A549 (cell line): ENCODE measurements around the gene PPP1R9B. TPM values are rescaled to one million over a fixed set of nuclear protein-coding genes. Genes with fewer than 3 reads are reported as not detected.

Source experiments
- ATAC-seq, 2 experiments: fragments of 200-7000 bp in 1 of 2; fragments of >200 bp in 1 of 2; cut with Nextera tagmentation in 1 of 2; cut with Tn5 transposase in 1 of 2; 3 replicates each; pipeline versions ENCODE4 v1.8.0 to v1.9.1; 2018 to 2020; ENCODE audit warnings: mild to moderate bottlenecking in 1 of 2, moderate library complexity in 1 of 2
- CTCF ChIA-PET: fragments of 300-600 bp; sonication (Branson Sonifier 250); formaldehyde crosslinking; extraction: SDS; loops from one replicate; lab custom pipeline; 2021; ENCODE audit warnings: antibody characterized with exemption, inconsistent platforms; lab: Yijun Ruan, JAX
- POLR2A ChIA-PET: fragments of 350-600 bp; formaldehyde crosslinking; extraction: SDS; loops from one replicate; lab custom pipeline; 2021; ENCODE audit warnings: antibody characterized with exemption, inconsistent platforms; lab: Yijun Ruan, JAX
- DNase-seq, 2 experiments: peaks; one replicate each; pipeline versions ENCODE4 v3.0.0 to v3.0.0-alpha.2; 2011 to 2016; ENCODE audit warnings: low read depth in 1 of 2, low spot score in 1 of 2
- FAIRE-seq: peaks from 2 replicates; lab custom pipeline; 2011; peaks lifted over from hg19 to GRCh38; lab: Jason Lieb, UNC
- H3K27ac ChIP-seq, 2 experiments: fragments of >200 bp; sonication (Bioruptor Twin); formaldehyde crosslinking; 3 replicates each; pipeline ENCODE4 v1.5.1; 2016 to 2017
- H3K4me1 ChIP-seq: fragments of >200 bp; sonication (Bioruptor Twin); formaldehyde crosslinking; 3 replicates; pipeline ENCODE4 v1.6.1; 2016
- H3K4me2 ChIP-seq: fragments of >200 bp; sonication (Bioruptor Twin); formaldehyde crosslinking; 3 replicates; pipeline ENCODE4 v1.6.1; 2016
- H3K4me3 ChIP-seq: fragments of >200 bp; sonication (Bioruptor Twin); formaldehyde crosslinking; 3 replicates; pipeline ENCODE4 v1.5.1; 2016
- H3K9me3 ChIP-seq: fragments of >200 bp; sonication (Bioruptor Twin); formaldehyde crosslinking; 3 replicates; pipeline ENCODE4 v1.6.1; 2016
- ATOH8 ChIP-seq: fragments of 250-450 bp; sonication (Bioruptor Pico); IDR thresholded peaks from 2 replicates; pipeline ENCODE4 v1.5.0; 2020; ENCODE audit warnings: low read depth, mild to moderate bottlenecking, moderate library complexity
- BCL3 ChIP-seq: fragments of >200 bp; sonication (Bioruptor Twin); formaldehyde crosslinking; IDR thresholded peaks from 3 replicates; pipeline ENCODE4 v1.6.1; 2016
- CBX2 ChIP-seq: fragments of 200-600 bp; sonication (generic); IDR thresholded peaks from 2 replicates; pipeline ENCODE4 v1.6.1; 2016; ENCODE audit warnings: low read depth, mild to moderate bottlenecking, borderline replicate concordance
- CEBPB ChIP-seq, 2 experiments: fragments of >200 bp in 1 of 2; sonication (Bioruptor Twin) in 1 of 2; formaldehyde crosslinking in 1 of 2; IDR thresholded peaks; 2 replicates each; pipeline ENCODE4 v1.6.1; 2012 to 2016
- CHD2 ChIP-seq: fragments of 150-350 bp; IDR thresholded peaks from 2 replicates; pipeline ENCODE4 v1.6.1; 2014; ENCODE audit warnings: low read length; ENCODE audit not compliant: partially characterized antibody
- E2F6 ChIP-seq: IDR thresholded peaks from 2 replicates; pipeline ENCODE4 v1.6.1; 2012; ENCODE audit warnings: low read depth, borderline replicate concordance
- EHF ChIP-seq: fragments of 250-450 bp; sonication (Bioruptor Pico); IDR thresholded peaks from 2 replicates; pipeline ENCODE4 v1.5.0; 2020; ENCODE audit warnings: mild to moderate bottlenecking
- ELK1 ChIP-seq: fragments of 150-350 bp; IDR thresholded peaks from 2 replicates; pipeline ENCODE4 v1.6.1; 2014; ENCODE audit warnings: low read depth, mild to moderate bottlenecking, low read length
- EP300 ChIP-seq, 2 experiments: fragments of >200 bp; sonication (Bioruptor Twin); formaldehyde crosslinking; IDR thresholded peaks; 2 replicates in 1 of 2; 3 replicates in 1 of 2; pipeline ENCODE4 v1.6.1; 2016 to 2017
- ESRRA ChIP-seq: fragments of 150-350 bp; IDR thresholded peaks from 2 replicates; pipeline ENCODE4 v1.6.1; 2014; ENCODE audit warnings: mild to moderate bottlenecking, low read length, borderline replicate concordance
- FOSB ChIP-seq: fragments of 250-450 bp; sonication (Bioruptor Pico); IDR thresholded peaks from 2 replicates; pipeline ENCODE4 v1.5.0; 2020; ENCODE audit warnings: mild to moderate bottlenecking, moderate library complexity
- FOSL2 ChIP-seq, 2 experiments: fragments of 450-650 bp in 1 of 2; fragments of >200 bp in 1 of 2; sonication (Bioruptor Twin) in 1 of 2; formaldehyde crosslinking; IDR thresholded peaks; 2 replicates each; pipeline versions ENCODE4 v1.5.0 to v1.6.1; 2016 to 2020; ENCODE audit warnings: mild to moderate bottlenecking in 1 of 2, moderate library complexity in 1 of 2
- GATA3 ChIP-seq: IDR thresholded peaks from 2 replicates; pipeline ENCODE4 v1.6.1; 2012; ENCODE audit warnings: borderline replicate concordance
- HDAC2 ChIP-seq: fragments of 200-600 bp; sonication (generic); IDR thresholded peaks from 2 replicates; pipeline ENCODE4 v1.6.1; 2016
- HES2 ChIP-seq: fragments of >200 bp; sonication (Bioruptor Twin); formaldehyde crosslinking; IDR thresholded peaks from 2 replicates; pipeline ENCODE4 v1.6.1; 2016
- HOXB5 ChIP-seq: fragments of 250-450 bp; sonication (Bioruptor Pico); IDR thresholded peaks from 2 replicates; pipeline ENCODE4 v1.5.0; 2020; ENCODE audit warnings: mild to moderate bottlenecking, moderate library complexity
- KDM1A ChIP-seq: fragments of 200-600 bp; sonication (generic); IDR thresholded peaks from 2 replicates; pipeline ENCODE4 v1.6.1; 2016; ENCODE audit warnings: low read depth, mild to moderate bottlenecking
- KDM5A ChIP-seq: fragments of 200-600 bp; sonication (generic); IDR thresholded peaks from 2 replicates; pipeline ENCODE4 v1.6.1; 2016; ENCODE audit warnings: antibody characterized with exemption, mild to moderate bottlenecking
- MAFK ChIP-seq: fragments of 450-650 bp; IDR thresholded peaks from 2 replicates; pipeline ENCODE4 v1.6.1; 2014; ENCODE audit not compliant: partially characterized antibody
- MAX ChIP-seq: IDR thresholded peaks from 2 replicates; pipeline ENCODE4 v1.6.1; 2012
- MYC ChIP-seq: IDR thresholded peaks from 2 replicates; pipeline ENCODE4 v1.6.1; 2012; ENCODE audit warnings: mild to moderate bottlenecking, inconsistent platforms, low read length, improper control_type of control experiment, borderline replicate concordance
- PBX3 ChIP-seq: IDR thresholded peaks from 2 replicates; pipeline ENCODE4 v1.6.1; 2012
- PHF8 ChIP-seq: fragments of 200-600 bp; sonication (generic); IDR thresholded peaks from 2 replicates; pipeline ENCODE4 v1.6.1; 2016; ENCODE audit warnings: low read depth, mild to moderate bottlenecking, antibody characterized with exemption, moderate library complexity, borderline replicate concordance
- RCOR1 ChIP-seq: fragments of 150-350 bp; IDR thresholded peaks from 2 replicates; pipeline ENCODE4 v1.6.1; 2014; ENCODE audit warnings: antibody characterized with exemption, low read length, low read depth
- REST ChIP-seq: fragments of 200-600 bp; sonication (generic); IDR thresholded peaks from 2 replicates; pipeline ENCODE4 v1.6.1; 2016; ENCODE audit warnings: antibody characterized with exemption, mild to moderate bottlenecking, moderate library complexity
- RNF2 ChIP-seq: fragments of 200-600 bp; sonication (generic); IDR thresholded peaks from 2 replicates; pipeline ENCODE4 v1.6.1; 2016; ENCODE audit warnings: low read depth, mild to moderate bottlenecking, antibody characterized with exemption, moderate library complexity, borderline replicate concordance
- SREBF2 ChIP-seq: fragments of 450-650 bp; IDR thresholded peaks from 2 replicates; pipeline ENCODE4 v1.6.1; 2014; ENCODE audit warnings: mild to moderate bottlenecking, moderate library complexity
- TP53 ChIP-seq: fragments of 250-450 bp; sonication (Bioruptor Pico); IDR thresholded peaks from 2 replicates; pipeline ENCODE4 v1.5.0; 2021; ENCODE audit warnings: mild to moderate bottlenecking, moderate library complexity
- ZC3H11A ChIP-seq: fragments of 450-650 bp; IDR thresholded peaks from 2 replicates; pipeline ENCODE4 v1.6.1; 2014; ENCODE audit warnings: antibody characterized with exemption, mild to moderate bottlenecking
- ZNF302 ChIP-seq: fragments of 250-450 bp; sonication (Bioruptor Pico); IDR thresholded peaks from 2 replicates; pipeline ENCODE4 v1.9.0; 2021; ENCODE audit warnings: inconsistent platforms, mild to moderate bottlenecking, moderate library complexity
- WGBS: methylation state at CpG from one replicate; pipeline ENCODE4 v1.1.6; 2017; ENCODE audit errors: missing lambda C conversion rate; 5-methylcytosine and 5-hydroxymethylcytosine counted together
- polyA plus RNA-seq, 4 experiments: library from polyadenylated mRNA; depleted of rRNA in 3 of 4; stranded (reverse); fragments of >200 nt; fragmentation: RNase III in 1 of 4; extraction: RNeasy Plus Mini Kit Qiagen cat#74134 plus additional on column Dnase treatment in 1 of 4; gene quantifications; 2 replicates in 3 of 4; 3 replicates in 1 of 4; pipeline ENCODE4 v1.2.3, GENCODE V29; 2011 to 2017

The PPP1R9B gene
- polyA plus RNA-seq, 2 of the 4 experiments (the other 2 are of a cell fraction) = 22.0 to 40.6 TPM

GRCh38 chr17:50151041-50151936, 812 bp upstream of the PPP1R9B start:
- ChIA-PET CTCF (interaction anchor here (0.6 to 60.2 kb wide), 14 partner anchors 10 to 269 kb away, joined by 3 to 1356 read pairs (median 4); partner anchors contain the start of genes PDK2 and SGCA), POLR2A (interaction anchor here (0.6 to 2.2 kb wide), 12 partner anchors 10 to 328 kb away, joined by 3 to 21 read pairs (median 6); partner anchors contain the start of genes PDK2 and SGCA)
- H3K4me3 ChIP-seq = peak overlapping the region; percentile 86
- H3K27ac ChIP-seq = peak overlapping the region; percentile 96 to 98
- under 1% methylated on average over 33 of the region's 40 CpGs for WGBS
- FAIRE-seq (peak; percentile 7), ATAC-seq (peak; percentile 71 to 78), DNase-seq (peak; percentile 96 to 97)
- no peaks in the 10 kb centered on the region for H3K9me3 ChIP-seq
- H3K4me1 ChIP-seq = peaks cover 49% of the 10 kb centered on the region
- H3K4me2 ChIP-seq = peak overlapping the region; percentile 95
- no peak; a peak in 1 of 4 replicates for TF ChIP-seq CEBPB (IDR thresholded peaks at IDR 0.05)
- peak; percentile 20; the same call in 1 of the 2 replicates for TF ChIP-seq PBX3
- peak; percentile 67 for TF ChIP-seq E2F6
- peak; percentile 25; the same call in 2 of the 3 replicates for TF ChIP-seq BCL3
- no peak for TF ChIP-seq REST
- TF ChIP-seq MAFK = no peak
- no peak for TF ChIP-seq ELK1
- TF ChIP-seq HDAC2 = peak; percentile 93
- no peak for TF ChIP-seq RNF2
- TF ChIP-seq EP300 (IDR thresholded peaks at IDR 0.05) = no peak
- TF ChIP-seq GATA3 = peak; percentile 57; the same call in 1 of the 2 replicates
- TF ChIP-seq KDM1A = peak; percentile 99
- no peak for TF ChIP-seq CHD2
- TF ChIP-seq RCOR1 = no peak
- peak; percentile 58 for TF ChIP-seq MAX
- TF ChIP-seq FOSB (CRISPR knock-in tag) = no peak
- no peak for TF ChIP-seq KDM5A
- no peak for TF ChIP-seq MYC
- no peak for TF ChIP-seq ZNF302 (CRISPR knock-in tag)
- no peak for TF ChIP-seq CBX2
- TF ChIP-seq TP53 = no peak
- TF ChIP-seq ATOH8 = no peak
- no peak for TF ChIP-seq HOXB5
- no peak for TF ChIP-seq SREBF2
- no peak for TF ChIP-seq PHF8
- no peak for TF ChIP-seq EHF (CRISPR knock-in tag)
- TF ChIP-seq FOSL2 (IDR thresholded peaks at IDR 0.05) = no peak
- TF ChIP-seq FOSL2 (CRISPR knock-in tag; IDR thresholded peaks at IDR 0.05) = no peak
- 0 out of 2 replicates have a peak, but pooled peaks have one; percentile 31 for TF ChIP-seq ESRRA
- no peak for TF ChIP-seq ZC3H11A
- TF ChIP-seq HES2 = no peak
